22Rv1 (cell line): ENCODE results near the gene C2CD2.

Experiments
- ZFX ChIP-seq: fragments of 450-650 bp; IDR thresholded peaks from 2 replicates; pipeline ENCODE4 v1.6.1; 2017; ENCODE audit warnings: antibody characterized with exemption, borderline replicate concordance
- TF ChIP-seq, protein P1 (sequence below): fragments of 450-650 bp; IDR thresholded peaks from 2 replicates; pipeline ENCODE4 v1.5.1; 2017; ENCODE audit warnings: mild to moderate bottlenecking

DNA sequence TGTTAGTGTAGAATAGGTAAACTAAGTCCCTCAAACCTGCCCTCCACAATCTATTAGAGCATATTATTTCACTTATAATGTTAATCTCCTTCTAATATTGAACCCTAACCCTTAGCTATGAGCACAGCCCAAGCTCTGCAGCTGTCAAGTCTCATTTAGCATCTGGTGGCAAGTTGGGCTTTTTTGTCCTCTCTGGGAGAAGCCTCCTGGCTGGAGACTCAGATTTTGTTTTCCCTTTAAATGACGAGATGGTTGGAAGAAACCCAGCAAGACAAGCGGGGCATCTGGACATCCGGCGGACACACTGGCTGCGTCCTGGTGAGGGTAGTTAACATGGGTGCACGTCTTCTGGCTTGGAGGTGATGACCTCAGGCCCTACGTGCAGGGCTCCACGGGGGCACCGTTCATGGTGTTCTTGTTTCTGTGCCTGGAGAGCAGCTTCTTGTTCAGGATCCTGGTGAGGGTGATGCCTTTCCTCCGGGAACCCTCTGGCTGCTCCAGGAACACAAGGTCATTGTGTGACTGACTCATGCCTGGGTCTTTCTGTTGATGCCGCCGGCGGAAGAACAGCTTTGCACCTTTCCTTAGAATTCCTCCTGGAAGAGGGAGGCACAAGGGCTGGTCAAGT is 65.0 kb downstream of the C2CD2 start:
- TF ChIP-seq, protein P1, sequence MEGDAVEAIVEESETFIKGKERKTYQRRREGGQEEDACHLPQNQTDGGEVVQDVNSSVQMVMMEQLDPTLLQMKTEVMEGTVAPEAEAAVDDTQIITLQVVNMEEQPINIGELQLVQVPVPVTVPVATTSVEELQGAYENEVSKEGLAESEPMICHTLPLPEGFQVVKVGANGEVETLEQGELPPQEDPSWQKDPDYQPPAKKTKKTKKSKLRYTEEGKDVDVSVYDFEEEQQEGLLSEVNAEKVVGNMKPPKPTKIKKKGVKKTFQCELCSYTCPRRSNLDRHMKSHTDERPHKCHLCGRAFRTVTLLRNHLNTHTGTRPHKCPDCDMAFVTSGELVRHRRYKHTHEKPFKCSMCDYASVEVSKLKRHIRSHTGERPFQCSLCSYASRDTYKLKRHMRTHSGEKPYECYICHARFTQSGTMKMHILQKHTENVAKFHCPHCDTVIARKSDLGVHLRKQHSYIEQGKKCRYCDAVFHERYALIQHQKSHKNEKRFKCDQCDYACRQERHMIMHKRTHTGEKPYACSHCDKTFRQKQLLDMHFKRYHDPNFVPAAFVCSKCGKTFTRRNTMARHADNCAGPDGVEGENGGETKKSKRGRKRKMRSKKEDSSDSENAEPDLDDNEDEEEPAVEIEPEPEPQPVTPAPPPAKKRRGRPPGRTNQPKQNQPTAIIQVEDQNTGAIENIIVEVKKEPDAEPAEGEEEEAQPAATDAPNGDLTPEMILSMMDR = no peak
- TF ChIP-seq ZFX = no peak
